ENCODE measurements around the gene ZNF425. TPM values are rescaled to one million over a fixed set of nuclear protein-coding genes. Genes with fewer than 3 reads are reported as not detected.

The ZNF425 gene
- total RNA-seq, 4 donors from 2014 or later = 3.3 to 12.8 (median 3.7) TPM

DNA sequence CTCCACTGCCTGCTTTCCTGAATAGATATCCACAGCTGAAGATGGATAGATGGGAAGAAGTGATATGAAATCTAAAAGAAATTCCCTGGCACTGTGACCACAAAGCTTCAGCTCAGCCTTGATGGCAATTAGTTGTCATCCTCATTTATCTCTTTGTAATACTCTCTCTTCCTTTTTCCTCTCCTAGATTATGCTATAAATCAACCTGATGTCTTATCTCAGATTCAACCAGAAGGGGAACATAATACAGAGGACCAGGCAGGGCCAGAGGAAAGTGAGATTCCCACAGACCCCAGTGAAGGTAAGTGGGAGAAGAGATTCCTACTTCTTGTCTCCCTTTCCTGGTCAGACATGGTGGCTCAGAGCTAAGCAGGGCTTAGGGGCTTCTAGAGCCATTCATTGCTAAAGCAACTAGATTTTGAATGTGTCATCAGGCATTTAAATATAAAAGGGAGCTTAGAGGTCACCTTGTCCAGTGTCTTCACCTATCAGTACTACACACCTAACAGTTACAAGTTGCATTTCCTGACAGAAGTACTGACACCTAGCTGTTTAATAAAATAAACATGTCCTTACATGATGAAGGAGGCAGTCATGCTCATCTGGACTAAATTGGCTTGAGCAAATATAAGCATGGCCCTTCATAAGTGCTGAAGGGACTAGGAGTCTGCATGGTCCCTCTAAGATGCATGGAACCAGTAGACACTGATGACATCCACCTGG is 40.7 kb upstream of the ZNF425 start:
- H3K4me3 ChIP-seq (replicated peaks in 1 of 3) = no peak overlapping the region
- intact Hi-C loops (cut with DNase I) = no loop called here
- H3K27me3 ChIP-seq = no peaks in the 10 kb centered on the region
- no peaks in the 10 kb centered on the region for H3K9me3 ChIP-seq
- H3K4me1 ChIP-seq = peaks cover 0 to 5% of the 10 kb centered on the region in 2 donors
- H3K27ac ChIP-seq = no peak overlapping the region
- no peak for TF ChIP-seq POLR2A (IDR thresholded peaks at IDR 0.05)
- TF ChIP-seq, protein P1, sequence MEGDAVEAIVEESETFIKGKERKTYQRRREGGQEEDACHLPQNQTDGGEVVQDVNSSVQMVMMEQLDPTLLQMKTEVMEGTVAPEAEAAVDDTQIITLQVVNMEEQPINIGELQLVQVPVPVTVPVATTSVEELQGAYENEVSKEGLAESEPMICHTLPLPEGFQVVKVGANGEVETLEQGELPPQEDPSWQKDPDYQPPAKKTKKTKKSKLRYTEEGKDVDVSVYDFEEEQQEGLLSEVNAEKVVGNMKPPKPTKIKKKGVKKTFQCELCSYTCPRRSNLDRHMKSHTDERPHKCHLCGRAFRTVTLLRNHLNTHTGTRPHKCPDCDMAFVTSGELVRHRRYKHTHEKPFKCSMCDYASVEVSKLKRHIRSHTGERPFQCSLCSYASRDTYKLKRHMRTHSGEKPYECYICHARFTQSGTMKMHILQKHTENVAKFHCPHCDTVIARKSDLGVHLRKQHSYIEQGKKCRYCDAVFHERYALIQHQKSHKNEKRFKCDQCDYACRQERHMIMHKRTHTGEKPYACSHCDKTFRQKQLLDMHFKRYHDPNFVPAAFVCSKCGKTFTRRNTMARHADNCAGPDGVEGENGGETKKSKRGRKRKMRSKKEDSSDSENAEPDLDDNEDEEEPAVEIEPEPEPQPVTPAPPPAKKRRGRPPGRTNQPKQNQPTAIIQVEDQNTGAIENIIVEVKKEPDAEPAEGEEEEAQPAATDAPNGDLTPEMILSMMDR (IDR thresholded peaks at IDR 0.05) = no peak
- DNase-seq = no peak
- H3K36me3 ChIP-seq = peaks cover 32 to 33% of the 10 kb centered on the region in 2 donors

DNA sequence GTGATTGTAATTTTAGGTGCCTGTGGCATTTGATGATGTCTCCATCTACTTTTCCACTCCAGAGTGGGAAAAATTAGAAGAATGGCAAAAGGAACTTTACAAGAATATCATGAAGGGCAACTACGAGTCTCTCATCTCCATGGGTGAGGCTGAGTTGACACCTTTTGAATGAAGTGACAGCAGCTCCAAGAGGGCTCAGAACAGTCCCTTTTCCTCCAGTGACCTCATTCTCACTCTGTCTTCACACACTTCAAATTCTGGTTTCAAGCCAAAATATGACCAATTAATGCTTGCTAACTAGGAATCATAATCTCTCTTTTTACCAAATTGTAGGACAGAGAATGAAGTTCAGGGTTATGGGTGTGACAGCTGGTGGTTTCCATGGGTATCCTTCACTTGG is 40.0 kb upstream of the ZNF425 start:
- 85 to 87% methylated on average over 1 of the region's 1 CpG for WGBS, 2 donors
- TF ChIP-seq, protein P1 (IDR thresholded peaks at IDR 0.05) = no peak
- no peak for TF ChIP-seq POLR2A (IDR thresholded peaks at IDR 0.05)
- Histone ChIP-seq H3K4me3 (replicated peaks in 1 of 3) (no peak overlapping the region), H3K4me1 (peaks cover 0 to 5% of the 10 kb centered on the region in 2 donors), H3K36me3 (peaks cover 31 to 32% of the 10 kb centered on the region in 2 donors), H3K27ac (no peak overlapping the region), H3K27me3 (no peaks in the 10 kb centered on the region), H3K9me3 (no peaks in the 10 kb centered on the region)
- intact Hi-C loops (cut with DNase I) = no loop called here
- no peak for DNase-seq

DNA sequence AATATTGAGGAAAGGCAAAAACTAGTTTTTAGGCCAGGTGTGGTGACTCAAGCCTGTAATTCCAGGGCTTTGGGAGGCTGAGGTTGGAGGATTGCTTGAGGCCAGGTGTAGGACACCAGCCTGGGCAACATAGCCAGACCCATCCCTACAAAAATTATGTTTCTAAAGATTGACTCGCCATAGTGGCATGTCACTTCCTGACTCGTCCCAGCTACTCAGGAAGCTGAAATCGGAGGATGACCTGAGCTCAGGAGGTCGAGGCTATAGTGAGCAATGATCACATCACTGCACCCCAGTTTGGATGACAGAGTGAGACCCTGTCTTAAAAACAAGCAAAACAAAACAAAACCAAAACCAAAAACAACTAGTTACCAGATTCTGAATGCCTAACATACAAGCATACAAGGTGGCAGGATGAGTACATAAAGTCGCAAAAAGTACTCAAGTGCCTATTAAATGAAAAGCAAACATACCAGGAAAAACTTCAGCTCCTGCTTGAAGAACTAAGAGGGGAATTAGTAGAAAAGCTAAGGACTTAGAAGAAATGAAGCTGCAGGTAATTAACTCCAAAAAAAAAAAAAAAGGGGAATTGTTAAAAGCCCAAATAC is 35.2 kb upstream of the ZNF425 start:
- Histone ChIP-seq H3K4me1 (peaks cover 0 to 5% of the 10 kb centered on the region in 2 donors), H3K9me3 (no peaks in the 10 kb centered on the region), H3K36me3 (peaks cover 0 to 11% of the 10 kb centered on the region in 2 donors), H3K27ac (no peak overlapping the region), H3K27me3 (no peaks in the 10 kb centered on the region), H3K4me3 (replicated peaks in 1 of 3) (no peak overlapping the region)
- 59 to 66% methylated on average over 5 of the region's 5 CpGs for WGBS, 2 donors
- no peak for DNase-seq
- intact Hi-C loops (cut with DNase I) = no loop called here
- no peak for TF ChIP-seq POLR2A (IDR thresholded peaks at IDR 0.05)
- TF ChIP-seq, protein P1 (IDR thresholded peaks at IDR 0.05) = no peak

DNA sequence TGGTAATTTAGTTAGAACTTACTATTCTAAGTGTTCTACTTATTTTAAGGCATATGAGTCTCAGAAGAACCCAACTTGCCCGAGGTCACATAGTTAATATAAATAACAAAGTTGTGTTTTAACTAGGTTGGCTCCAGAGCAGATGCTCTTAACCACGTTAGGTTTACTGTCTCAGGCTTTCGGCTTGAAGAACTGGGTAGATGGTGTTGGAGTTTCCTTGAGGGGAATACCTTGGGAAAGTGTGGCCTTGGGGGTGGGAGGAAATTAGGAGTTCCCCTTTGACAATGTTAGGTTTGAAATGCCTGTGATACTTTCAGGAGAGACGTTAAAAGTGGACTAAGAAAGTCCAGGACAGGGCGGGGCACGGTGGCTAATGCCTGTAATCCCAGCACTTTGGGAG is 30.8 kb upstream of the ZNF425 start:
- DNase-seq = no peak
- no peaks in the 10 kb centered on the region for H3K9me3 ChIP-seq
- H3K4me1 ChIP-seq = no peaks in the 10 kb centered on the region
- H3K36me3 ChIP-seq = peaks cover 0 to 5% of the 10 kb centered on the region in 2 donors
- WGBS, 2 donors = 95 to 97% methylated on average over 6 of the region's 6 CpGs
- TF ChIP-seq, protein P1 (IDR thresholded peaks at IDR 0.05) = no peak
- no peaks in the 10 kb centered on the region for H3K27me3 ChIP-seq
- H3K27ac ChIP-seq = no peak overlapping the region
- H3K4me3 ChIP-seq (replicated peaks in 1 of 3) = no peak overlapping the region
- intact Hi-C loops (cut with DNase I) = no loop called here

DNA sequence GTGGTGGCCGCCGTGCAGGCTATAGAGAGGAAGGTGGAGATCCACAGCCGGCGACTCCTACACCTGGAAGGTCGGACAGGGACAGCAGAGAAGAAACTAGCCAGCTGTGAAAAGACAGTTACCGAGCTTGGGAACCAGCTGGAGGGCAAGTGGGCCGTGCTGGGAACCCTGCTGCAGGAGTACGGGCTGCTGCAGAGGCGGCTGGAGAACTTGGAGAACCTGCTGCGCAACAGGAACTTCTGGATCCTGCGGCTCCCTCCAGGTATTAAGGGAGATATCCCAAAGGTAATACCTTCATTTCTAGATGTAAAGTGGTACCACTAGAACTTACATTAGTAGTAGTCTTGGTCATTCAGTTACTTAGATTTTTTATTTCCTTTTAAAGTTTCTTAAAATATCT is 27.9 kb upstream of the ZNF425 start:
- no peaks in the 10 kb centered on the region for H3K9me3 ChIP-seq
- H3K36me3 ChIP-seq = peaks cover 0 to 5% of the 10 kb centered on the region in 2 donors
- intact Hi-C loops (cut with DNase I) = no loop called here
- WGBS, 2 donors = 92 to 94% methylated on average over 11 of the region's 11 CpGs
- TF ChIP-seq, protein P1 (IDR thresholded peaks at IDR 0.05) = no peak
- TF ChIP-seq POLR2A (IDR thresholded peaks at IDR 0.05) = no peak
- H3K4me1 ChIP-seq = peaks cover 0 to 8% of the 10 kb centered on the region in 2 donors
- DNase-seq = no peak
- H3K27ac ChIP-seq = no peak overlapping the region
- no peaks in the 10 kb centered on the region for H3K27me3 ChIP-seq
- H3K4me3 ChIP-seq (replicated peaks in 1 of 3) = no peak overlapping the region
